Bronchial epithelial cell (primary cell): Measurements from ENCODE around the gene DAPK2. TPM values are rescaled to one million over a fixed set of nuclear protein-coding genes. Genes with fewer than 3 reads are reported as not detected.

Experiments
- DNase-seq: peaks from one replicate; pipeline ENCODE4 v3.0.0-alpha.2; 2010; ENCODE audit warnings: low read depth
- FAIRE-seq: peaks from 2 replicates; lab custom pipeline; 2011; peaks lifted over from hg19 to GRCh38; lab: Jason Lieb, UNC
- H3K27me3 ChIP-seq: 2 replicates; pipeline ENCODE4 v1.5.1; 2011; ENCODE audit warnings: low read length; ENCODE audit not compliant: control insufficient read depth, insufficient read depth
- H3K36me3 ChIP-seq: 2 replicates; pipeline ENCODE4 v1.5.1; 2011; ENCODE audit warnings: low read length; ENCODE audit not compliant: control insufficient read depth, insufficient read depth
- H3K4me3 ChIP-seq: 2 replicates; pipeline ENCODE4 v1.5.1; 2011; ENCODE audit warnings: mild to moderate bottlenecking, low read depth, low read length, control low read depth
- CTCF ChIP-seq: IDR thresholded peaks from 2 replicates; pipeline ENCODE4 v1.5.1; 2011; ENCODE audit warnings: mild to moderate bottlenecking, moderate library complexity, low read length, control low read depth, inconsistent platforms; ENCODE audit not compliant: insufficient read depth, severe bottlenecking
- total RNA-seq: library from RNA; depleted of rRNA; stranded (reverse); fragments of >200 nt; gene quantifications from 2 replicates; pipeline ENCODE4 v1.2.1, GENCODE V29; 2014

DAPK2 gene
- total RNA-seq, 1 donor from 2014 or later: 0.53 TPM

DNA sequence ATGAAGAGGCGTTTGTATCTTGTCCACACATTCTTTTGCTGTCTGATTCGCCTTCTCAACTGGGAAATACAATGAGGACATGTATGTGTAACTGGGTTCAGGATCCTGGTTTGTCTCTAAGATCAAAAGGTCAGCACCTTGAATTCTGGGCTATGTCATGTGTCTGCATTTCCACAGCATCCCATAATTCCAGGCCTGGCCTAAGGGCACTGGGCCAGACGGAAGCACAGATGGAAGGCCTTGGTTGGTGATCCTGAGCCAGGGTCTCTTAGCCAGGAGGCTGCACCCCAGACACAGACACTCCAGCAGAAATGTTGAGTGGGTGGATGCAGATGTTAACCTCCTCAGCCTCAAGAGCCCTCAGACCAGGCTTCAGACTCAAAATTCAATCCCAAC is 188.8 kb downstream of the DAPK2 start:
- no peak overlapping the region for H3K4me3 ChIP-seq
- no peak for TF ChIP-seq CTCF
- no peak for FAIRE-seq
- H3K36me3 ChIP-seq: no peaks in the 10 kb centered on the region
- H3K27me3 ChIP-seq: no peaks in the 10 kb centered on the region
- no peak for DNase-seq

Other genes starting within 250 kb of the DAPK2 start
- 38.2 and 53.1 TPM in 2 replicates for gene HERC1, start 212.5 kb downstream of the DAPK2 start, total RNA-seq
- gene CIAO2A, start 47.4 kb upstream of the DAPK2 start, total RNA-seq: 53.0 and 62.1 TPM in 2 replicates
- gene SNX1, start 49.5 kb upstream of the DAPK2 start, total RNA-seq: 26.4 and 28.7 TPM in 2 replicates
- under 0.01 and 0.13 TPM in 2 replicates for gene SNX22, start 105.2 kb upstream of the DAPK2 start, total RNA-seq
- gene PPIB, start 116.5 kb upstream of the DAPK2 start, total RNA-seq: 667 and 1,074 TPM in 2 replicates